ENCODE measurements around the gene BLNK. TPM values are rescaled to one million over a fixed set of nuclear protein-coding genes. Genes with fewer than 3 reads are reported as not detected.

BLNK gene
- polyA plus RNA-seq, 1 of the 3 experiments (the other 2 are of a cell fraction): not detected

GRCh38 chr10:96276831-96277230 is 5.5 kb upstream of the BLNK start:
- Histone ChIP-seq H3K9me3 (no peaks in the 10 kb centered on the region), H4K20me1 (ENCODE audit: insufficient read depth) (no peaks in the 10 kb centered on the region), H3K4me3 (ENCODE audit: low read depth in 2 of 2, low read length in 1 of 2) (no peak overlapping the region), H3K4me2 (no peak overlapping the region), H3F3A (replicated peaks; ENCODE audit: insufficient read depth) (no peaks in the 10 kb centered on the region), H3K79me2 (ENCODE audit: insufficient read depth) (no peaks in the 10 kb centered on the region), H3K9me2 (no peaks in the 10 kb centered on the region), H3K36me3 (replicated peaks in 1 of 2; ENCODE audit: control insufficient read depth in 1 of 2, insufficient read depth in 2 of 2, low read length in 1 of 2) (no peaks in the 10 kb centered on the region), H3K27ac (ENCODE audit: low read depth in 2 of 2, low read length in 1 of 2) (no peak overlapping the region), H3K4me1 (ENCODE audit: control insufficient read depth in 1 of 2, insufficient read depth in 2 of 2, low read depth in 1 of 2, low read length in 1 of 2) (no peaks in the 10 kb centered on the region), H3K27me3 (ENCODE audit: insufficient read depth) (no peaks in the 10 kb centered on the region), H2AFZ (ENCODE audit: low read depth) (no peak overlapping the region), H3K9ac (no peak overlapping the region)
- no peak for TF ChIP-seq CHD2 (IDR thresholded peaks at IDR 0.05; ENCODE audit: low read length, partially characterized antibody)
- TF ChIP-seq IRF3 (IDR thresholded peaks at IDR 0.05; ENCODE audit: low read depth, low read length): no peak
- TF ChIP-seq TEAD4 (IDR thresholded peaks at IDR 0.05; ENCODE audit: borderline replicate concordance, insufficient read depth): no peak
- no peak for TF ChIP-seq REST (IDR thresholded peaks at IDR 0.05; ENCODE audit: low read depth, low read length)
- TF ChIP-seq TAF1 (IDR thresholded peaks at IDR 0.05; ENCODE audit: borderline replicate concordance, low read depth, low read length): no peak
- TF ChIP-seq GABPA (IDR thresholded peaks at IDR 0.05; ENCODE audit: low read depth): no peak
- no peak for TF ChIP-seq POLR2AphosphoS5 (IDR thresholded peaks at IDR 0.05; ENCODE audit: low read depth, low read length)
- no peak for TF ChIP-seq SMC3 (IDR thresholded peaks at IDR 0.05; ENCODE audit: low read depth, low read length)
- TF ChIP-seq RAD21 (IDR thresholded peaks at IDR 0.05; ENCODE audit: low read length): no peak
- no peak for DNase-seq
- ChIA-PET POLR2A (no interaction called here), CTCF (interaction anchor here (0.7 to 2.5 kb wide), 2 partner anchors 12 to 47 kb away, joined by 3 to 12 read pairs; no protein-coding TSS in a partner anchor)
- WGBS (ENCODE audit: low lambda C conversion rate): 14% methylated on average over 1 of the region's 1 CpG

GRCh38 chr10:96276426-96276825 is 5.1 kb upstream of the BLNK start:
- Histone ChIP-seq H3K9ac (no peak overlapping the region), H3K4me1 (ENCODE audit: control insufficient read depth in 1 of 2, insufficient read depth in 2 of 2, low read depth in 1 of 2, low read length in 1 of 2) (no peaks in the 10 kb centered on the region), H3K4me2 (no peak overlapping the region), H3K4me3 (ENCODE audit: low read depth in 2 of 2, low read length in 1 of 2) (no peak overlapping the region), H3K79me2 (ENCODE audit: insufficient read depth) (no peaks in the 10 kb centered on the region), H3K9me2 (no peaks in the 10 kb centered on the region), H3F3A (replicated peaks; ENCODE audit: insufficient read depth) (no peaks in the 10 kb centered on the region), H3K27ac (ENCODE audit: low read depth in 2 of 2, low read length in 1 of 2) (no peak overlapping the region), H2AFZ (ENCODE audit: low read depth) (no peak overlapping the region), H4K20me1 (ENCODE audit: insufficient read depth) (no peaks in the 10 kb centered on the region), H3K9me3 (no peaks in the 10 kb centered on the region), H3K27me3 (ENCODE audit: insufficient read depth) (no peaks in the 10 kb centered on the region), H3K36me3 (replicated peaks in 1 of 2; ENCODE audit: control insufficient read depth in 1 of 2, insufficient read depth in 2 of 2, low read length in 1 of 2) (no peaks in the 10 kb centered on the region)
- TF ChIP-seq TAF1 (IDR thresholded peaks at IDR 0.05; ENCODE audit: borderline replicate concordance, low read depth, low read length): no peak
- no peak for TF ChIP-seq USF1 (IDR thresholded peaks at IDR 0.05; ENCODE audit: borderline replicate concordance, low read depth)
- TF ChIP-seq TEAD4 (IDR thresholded peaks at IDR 0.05; ENCODE audit: borderline replicate concordance, insufficient read depth): no peak
- no peak for TF ChIP-seq CHD2 (IDR thresholded peaks at IDR 0.05; ENCODE audit: low read length, partially characterized antibody)
- TF ChIP-seq MXI1 (IDR thresholded peaks at IDR 0.05; ENCODE audit: low read depth, low read length): no peak
- TF ChIP-seq ELF1 (IDR thresholded peaks at IDR 0.05): no peak
- no peak for TF ChIP-seq JUND (IDR thresholded peaks at IDR 0.05)
- no peak for TF ChIP-seq RFX5 (IDR thresholded peaks at IDR 0.05; ENCODE audit: low read length)
- no peak for TF ChIP-seq EP300 (IDR thresholded peaks at IDR 0.05; ENCODE audit: borderline replicate concordance in 1 of 2, low read depth in 1 of 2, low read length in 1 of 2)
- CTCF ChIA-PET: interaction anchor here (0.7 to 2.5 kb wide), 2 partner anchors 12 to 47 kb away, joined by 3 to 12 read pairs; no protein-coding TSS in a partner anchor
- POLR2A ChIA-PET: no interaction called here
- WGBS (ENCODE audit: low lambda C conversion rate): 64% methylated on average over 6 of the region's 6 CpGs
- no peak for DNase-seq

Data from SK-N-SH (cell line).